UCSD-AML1 (cell line): ENCODE data around the gene TRPV6.

Experiments used
- DNase-seq: peaks from one replicate; lab custom pipeline; 2025; ENCODE audit not compliant: unreplicated experiment; lab: John Stamatoyannopoulos, UW

Gene TRPV6

GRCh38 chr7:142886866-142887265 is 1.3 kb upstream of the TRPV6 start:
- no peak for DNase-seq

- no peak for DNase-seq
Observed at GRCh38 chr7:142884286-142884640, 1.3 kb downstream of the TRPV6 start.

GRCh38 chr7:142883571-142884285 is 1.8 kb downstream of the TRPV6 start:
- DNase-seq, result no peak

GRCh38 chr7:142883145-142883544 is 2.4 kb downstream of the TRPV6 start:
- no peak for DNase-seq

GRCh38 chr7:142882338-142882678 is 3.2 kb downstream of the TRPV6 start:
- no peak for DNase-seq

GRCh38 chr7:142881586-142882337 is 3.8 kb downstream of the TRPV6 start:
- DNase-seq, result no peak

GRCh38 chr7:142880876-142881505 is 4.6 kb downstream of the TRPV6 start:
- DNase-seq, result no peak

GRCh38 chr7:142879060-142879459 is 6.5 kb downstream of the TRPV6 start:
- DNase-seq, result no peak

GRCh38 chr7:142878315-142878714 is 7.2 kb downstream of the TRPV6 start:
- no peak for DNase-seq

GRCh38 chr7:142876991-142877910 is 8.3 kb downstream of the TRPV6 start:
- no peak for DNase-seq

GRCh38 chr7:142876236-142876960 is 9.1 kb downstream of the TRPV6 start:
- DNase-seq, result no peak

GRCh38 chr7:142875456-142875855 is 10.1 kb downstream of the TRPV6 start:
- no peak for DNase-seq

GRCh38 chr7:142874837-142875236 is 10.7 kb downstream of the TRPV6 start:
- no peak for DNase-seq

GRCh38 chr7:142874409-142874808 is 11.1 kb downstream of the TRPV6 start:
- no peak for DNase-seq

GRCh38 chr7:142873871-142874270 is 11.7 kb downstream of the TRPV6 start:
- no peak for DNase-seq

GRCh38 chr7:142873281-142873784 is 12.2 kb downstream of the TRPV6 start:
- DNase-seq, result no peak

- DNase-seq, result peak; percentile 53
Observed at GRCh38 chr7:142872106-142872675, 13.4 kb downstream of the TRPV6 start.

GRCh38 chr7:142871260-142872105 is 14.1 kb downstream of the TRPV6 start:
- DNase-seq, result no peak
